GM18517 (cell line): ENCODE data around the gene GEMIN5.
"Not testable (repeated sequence)": the region's sequence is repeated elsewhere in the genome, so short reads cannot be mapped to it uniquely, and the experiment has no call there.

Experiments used
- ATAC-seq: cut with Tn5 transposase; IDR thresholded peaks from one replicate; pipeline ENCODE4 v1.9.1; 2021; ENCODE audit warnings: mild to moderate bottlenecking, moderate library complexity; ENCODE audit not compliant: unreplicated experiment

Gene GEMIN5

GRCh38 chr5:154937718-154938466, at the start of gene GEMIN5:
GEMIN5 (minus strand) TSS chr5:154938211; CDS start chr5:154938133, 78 bp downstream.
- peak; percentile 80 for ATAC-seq

GRCh38 chr5:154986151-154986550, 48.1 kb upstream of the GEMIN5 start:
- ATAC-seq, result no peak

GRCh38 chr5:154984946-154985516, 47.0 kb upstream of the GEMIN5 start:
- ATAC-seq, result no peak

- ATAC-seq, result not testable (repeated sequence)
Measured at GRCh38 chr5:154978294-154978693, 40.3 kb upstream of the GEMIN5 start.

GRCh38 chr5:154977409-154977808, 39.4 kb upstream of the GEMIN5 start:
- no peak for ATAC-seq

GRCh38 chr5:154976082-154976481, 38.1 kb upstream of the GEMIN5 start:
- not testable (repeated sequence) for ATAC-seq

GRCh38 chr5:154972476-154973080, 34.6 kb upstream of the GEMIN5 start:
- no peak for ATAC-seq

GRCh38 chr5:154971501-154971900, 33.5 kb upstream of the GEMIN5 start:
- ATAC-seq, result no peak

GRCh38 chr5:154970759-154971158, 32.7 kb upstream of the GEMIN5 start:
- ATAC-seq, result no peak

GRCh38 chr5:154968953-154969352, 30.9 kb upstream of the GEMIN5 start:
- ATAC-seq, result no peak

- no peak for ATAC-seq
Measured at GRCh38 chr5:154967421-154968024, 29.5 kb upstream of the GEMIN5 start.

GRCh38 chr5:154966874-154967273, 28.9 kb upstream of the GEMIN5 start:
- ATAC-seq, result no peak

GRCh38 chr5:154966081-154966841, 28.2 kb upstream of the GEMIN5 start:
- ATAC-seq, result no peak

GRCh38 chr5:154962494-154962893, 24.5 kb upstream of the GEMIN5 start:
- peak; percentile 93 for ATAC-seq

- ATAC-seq, result no peak
Measured at GRCh38 chr5:154956712-154957111, 18.7 kb upstream of the GEMIN5 start.

GRCh38 chr5:154949781-154950180, 11.8 kb upstream of the GEMIN5 start:
- ATAC-seq, result no peak

GRCh38 chr5:154948313-154948712, 10.3 kb upstream of the GEMIN5 start:
- no peak for ATAC-seq

- no peak for ATAC-seq
Measured at GRCh38 chr5:154947778-154948177, 9.8 kb upstream of the GEMIN5 start.

GRCh38 chr5:154945695-154946301, 7.8 kb upstream of the GEMIN5 start:
- ATAC-seq, result no peak

GRCh38 chr5:154944716-154945115, 6.7 kb upstream of the GEMIN5 start:
- no peak for ATAC-seq

GRCh38 chr5:154943527-154943926, 5.5 kb upstream of the GEMIN5 start:
- no peak for ATAC-seq
